T-helper 2 cell (primary cell): ENCODE results near the gene NANS.
"Not testable (repeated sequence)": the region's sequence is repeated elsewhere in the genome, so short reads cannot be mapped to it uniquely, and the experiment has no call there.

Experiments
- DNase-seq, 5 experiments: peaks; one replicate each; pipeline versions ENCODE4 v3.0.0 to v3.0.0-alpha.2; 2012 to 2022

NANS gene

GRCh38 chr9:98104445-98104881 lies 47.9 kb downstream of the NANS start:
- peak in 1 of 5 experiments; percentile 33 for DNase-seq

GRCh38 chr9:98105006-98105405 lies 48.5 kb downstream of the NANS start:
- DNase-seq = no peak

- peak in 1 of 5 experiments; percentile 32 for DNase-seq
Measured at GRCh38 chr9:98107926-98108325, 51.4 kb downstream of the NANS start.

GRCh38 chr9:98108531-98109031 lies 52.0 kb downstream of the NANS start:
- peak in 2 of 5 experiments; percentile 72 to 84 for DNase-seq

- peak in 1 of 5 experiments; percentile 56 for DNase-seq
Measured at GRCh38 chr9:98109052-98109451, 52.5 kb downstream of the NANS start.

GRCh38 chr9:98117097-98117496 lies 60.6 kb downstream of the NANS start:
- DNase-seq = not testable (repeated sequence)

GRCh38 chr9:98117984-98118639 lies 61.6 kb downstream of the NANS start:
- DNase-seq = peak in 3 of 5 experiments; percentile 30 to 87 (median 42)

GRCh38 chr9:98118640-98119601 lies 62.4 kb downstream of the NANS start, which contains the start of gene TRIM14:
TSS of gene TRIM14 (minus strand) at chr9:98119222. CDS start at chr9:98119188, 34 bp downstream.
- DNase-seq = peak; percentile 33 to 71 (median 45)

- no peak for DNase-seq
Measured at GRCh38 chr9:98120476-98120875, 63.9 kb downstream of the NANS start.

GRCh38 chr9:98121058-98121457 lies 64.5 kb downstream of the NANS start:
- DNase-seq = no peak

GRCh38 chr9:98124091-98124490 lies 67.6 kb downstream of the NANS start:
- not testable (repeated sequence) for DNase-seq

- no peak for DNase-seq
Measured at GRCh38 chr9:98124637-98125426, 68.3 kb downstream of the NANS start.

GRCh38 chr9:98127226-98127625 lies 70.7 kb downstream of the NANS start:
- no peak for DNase-seq

- DNase-seq = no peak
Measured at GRCh38 chr9:98128316-98128715, 71.8 kb downstream of the NANS start.

- DNase-seq = no peak
Measured at GRCh38 chr9:98129451-98129881, 72.9 kb downstream of the NANS start.

- DNase-seq = not testable (repeated sequence)
Measured at GRCh38 chr9:98130060-98130459, 73.5 kb downstream of the NANS start.

GRCh38 chr9:98130576-98131228 lies 74.2 kb downstream of the NANS start:
- no peak for DNase-seq

- no peak for DNase-seq
Measured at GRCh38 chr9:98132158-98132557, 75.6 kb downstream of the NANS start.
